HL-60 (cell line): ENCODE measurements around the gene CCNYL1.

Experiments used
- TF ChIP-seq, protein P1 (sequence below): IDR thresholded peaks from one replicate; pipeline ENCODE4 v1.5.1; 2011; ENCODE audit warnings: low read length, control low read depth, inconsistent platforms; ENCODE audit not compliant: insufficient read depth
- TF ChIP-seq, protein P2 (sequence below): IDR thresholded peaks from 2 replicates; pipeline ENCODE4 v1.6.1; 2012; ENCODE audit warnings: low read depth; ENCODE audit not compliant: insufficient replicate concordance

- TF ChIP-seq, protein P1, sequence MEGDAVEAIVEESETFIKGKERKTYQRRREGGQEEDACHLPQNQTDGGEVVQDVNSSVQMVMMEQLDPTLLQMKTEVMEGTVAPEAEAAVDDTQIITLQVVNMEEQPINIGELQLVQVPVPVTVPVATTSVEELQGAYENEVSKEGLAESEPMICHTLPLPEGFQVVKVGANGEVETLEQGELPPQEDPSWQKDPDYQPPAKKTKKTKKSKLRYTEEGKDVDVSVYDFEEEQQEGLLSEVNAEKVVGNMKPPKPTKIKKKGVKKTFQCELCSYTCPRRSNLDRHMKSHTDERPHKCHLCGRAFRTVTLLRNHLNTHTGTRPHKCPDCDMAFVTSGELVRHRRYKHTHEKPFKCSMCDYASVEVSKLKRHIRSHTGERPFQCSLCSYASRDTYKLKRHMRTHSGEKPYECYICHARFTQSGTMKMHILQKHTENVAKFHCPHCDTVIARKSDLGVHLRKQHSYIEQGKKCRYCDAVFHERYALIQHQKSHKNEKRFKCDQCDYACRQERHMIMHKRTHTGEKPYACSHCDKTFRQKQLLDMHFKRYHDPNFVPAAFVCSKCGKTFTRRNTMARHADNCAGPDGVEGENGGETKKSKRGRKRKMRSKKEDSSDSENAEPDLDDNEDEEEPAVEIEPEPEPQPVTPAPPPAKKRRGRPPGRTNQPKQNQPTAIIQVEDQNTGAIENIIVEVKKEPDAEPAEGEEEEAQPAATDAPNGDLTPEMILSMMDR, result no peak
- TF ChIP-seq, protein P2, sequence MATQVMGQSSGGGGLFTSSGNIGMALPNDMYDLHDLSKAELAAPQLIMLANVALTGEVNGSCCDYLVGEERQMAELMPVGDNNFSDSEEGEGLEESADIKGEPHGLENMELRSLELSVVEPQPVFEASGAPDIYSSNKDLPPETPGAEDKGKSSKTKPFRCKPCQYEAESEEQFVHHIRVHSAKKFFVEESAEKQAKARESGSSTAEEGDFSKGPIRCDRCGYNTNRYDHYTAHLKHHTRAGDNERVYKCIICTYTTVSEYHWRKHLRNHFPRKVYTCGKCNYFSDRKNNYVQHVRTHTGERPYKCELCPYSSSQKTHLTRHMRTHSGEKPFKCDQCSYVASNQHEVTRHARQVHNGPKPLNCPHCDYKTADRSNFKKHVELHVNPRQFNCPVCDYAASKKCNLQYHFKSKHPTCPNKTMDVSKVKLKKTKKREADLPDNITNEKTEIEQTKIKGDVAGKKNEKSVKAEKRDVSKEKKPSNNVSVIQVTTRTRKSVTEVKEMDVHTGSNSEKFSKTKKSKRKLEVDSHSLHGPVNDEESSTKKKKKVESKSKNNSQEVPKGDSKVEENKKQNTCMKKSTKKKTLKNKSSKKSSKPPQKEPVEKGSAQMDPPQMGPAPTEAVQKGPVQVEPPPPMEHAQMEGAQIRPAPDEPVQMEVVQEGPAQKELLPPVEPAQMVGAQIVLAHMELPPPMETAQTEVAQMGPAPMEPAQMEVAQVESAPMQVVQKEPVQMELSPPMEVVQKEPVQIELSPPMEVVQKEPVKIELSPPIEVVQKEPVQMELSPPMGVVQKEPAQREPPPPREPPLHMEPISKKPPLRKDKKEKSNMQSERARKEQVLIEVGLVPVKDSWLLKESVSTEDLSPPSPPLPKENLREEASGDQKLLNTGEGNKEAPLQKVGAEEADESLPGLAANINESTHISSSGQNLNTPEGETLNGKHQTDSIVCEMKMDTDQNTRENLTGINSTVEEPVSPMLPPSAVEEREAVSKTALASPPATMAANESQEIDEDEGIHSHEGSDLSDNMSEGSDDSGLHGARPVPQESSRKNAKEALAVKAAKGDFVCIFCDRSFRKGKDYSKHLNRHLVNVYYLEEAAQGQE, result no peak
Measured at GRCh38 chr2:207784898-207785297, 73.5 kb downstream of the CCNYL1 start.
